ENCODE results near the gene ZFP3.

The ZFP3 gene

DNA sequence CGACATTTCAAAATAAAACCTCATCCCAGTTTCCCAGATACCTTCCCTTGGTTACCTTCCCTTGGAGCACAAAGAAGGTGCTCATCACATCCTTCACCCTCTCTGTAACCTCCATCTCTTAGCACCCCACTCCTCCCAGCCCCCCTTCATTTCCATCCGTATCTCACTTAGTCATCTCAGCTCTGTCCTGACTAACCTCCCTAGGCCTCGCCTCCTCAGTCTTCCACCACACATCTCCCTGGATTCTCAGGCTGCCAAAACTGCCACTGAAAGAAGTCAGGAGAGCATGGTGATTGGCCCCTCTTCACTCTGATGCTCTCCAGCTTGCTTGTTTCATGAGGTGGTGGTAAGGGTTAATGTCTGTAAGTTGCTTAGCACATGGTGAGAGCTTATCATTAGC lies 2.3 kb downstream of the ZFP3 start:
- no peak overlapping the region for H3K4me2 ChIP-seq (ENCODE audit: low read depth, low read length)
- TF ChIP-seq, protein P1, sequence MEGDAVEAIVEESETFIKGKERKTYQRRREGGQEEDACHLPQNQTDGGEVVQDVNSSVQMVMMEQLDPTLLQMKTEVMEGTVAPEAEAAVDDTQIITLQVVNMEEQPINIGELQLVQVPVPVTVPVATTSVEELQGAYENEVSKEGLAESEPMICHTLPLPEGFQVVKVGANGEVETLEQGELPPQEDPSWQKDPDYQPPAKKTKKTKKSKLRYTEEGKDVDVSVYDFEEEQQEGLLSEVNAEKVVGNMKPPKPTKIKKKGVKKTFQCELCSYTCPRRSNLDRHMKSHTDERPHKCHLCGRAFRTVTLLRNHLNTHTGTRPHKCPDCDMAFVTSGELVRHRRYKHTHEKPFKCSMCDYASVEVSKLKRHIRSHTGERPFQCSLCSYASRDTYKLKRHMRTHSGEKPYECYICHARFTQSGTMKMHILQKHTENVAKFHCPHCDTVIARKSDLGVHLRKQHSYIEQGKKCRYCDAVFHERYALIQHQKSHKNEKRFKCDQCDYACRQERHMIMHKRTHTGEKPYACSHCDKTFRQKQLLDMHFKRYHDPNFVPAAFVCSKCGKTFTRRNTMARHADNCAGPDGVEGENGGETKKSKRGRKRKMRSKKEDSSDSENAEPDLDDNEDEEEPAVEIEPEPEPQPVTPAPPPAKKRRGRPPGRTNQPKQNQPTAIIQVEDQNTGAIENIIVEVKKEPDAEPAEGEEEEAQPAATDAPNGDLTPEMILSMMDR (IDR thresholded peaks at IDR 0.05; ENCODE audit: low read length): no peak
- TF ChIP-seq EZH2 (optimal IDR thresholded peaks at IDR 0.05; ENCODE audit: low read depth, low read length): no peak
- no peak for TF ChIP-seq EZH2phosphoT487 (IDR thresholded peaks at IDR 0.05; ENCODE audit: low read length)
- H2AFZ ChIP-seq (ENCODE audit: low read length): no peak overlapping the region

DNA sequence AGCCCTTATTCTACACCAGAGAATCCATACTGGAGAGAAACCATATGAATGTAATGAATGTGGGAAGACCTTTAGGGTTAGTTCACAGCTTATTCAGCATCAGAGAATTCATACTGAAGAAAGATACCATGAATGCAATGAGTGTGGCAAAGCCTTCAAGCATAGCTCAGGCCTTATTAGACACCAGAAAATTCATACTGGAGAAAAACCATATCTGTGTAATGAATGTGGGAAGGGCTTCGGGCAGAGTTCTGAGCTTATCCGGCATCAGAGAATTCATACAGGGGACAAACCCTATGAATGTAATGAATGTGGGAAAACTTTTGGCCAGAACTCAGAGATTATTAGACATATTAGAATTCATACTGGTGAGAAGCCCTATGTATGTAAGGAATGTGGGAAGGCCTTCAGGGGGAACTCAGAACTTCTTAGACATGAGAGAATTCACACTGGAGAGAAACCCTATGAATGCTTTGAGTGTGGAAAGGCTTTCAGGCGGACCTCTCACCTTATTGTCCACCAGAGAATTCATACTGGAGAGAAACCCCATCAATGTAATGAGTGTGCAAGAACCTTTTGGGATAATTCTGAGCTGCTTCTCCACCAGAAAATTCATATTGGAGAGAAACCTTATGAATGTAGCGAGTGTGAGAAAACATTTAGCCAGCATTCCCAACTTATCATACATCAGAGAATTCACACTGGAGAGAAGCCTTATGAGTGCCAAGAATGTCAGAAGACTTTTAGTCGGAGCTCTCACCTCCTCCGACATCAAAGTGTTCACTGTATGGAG lies 14.1 kb downstream of the ZFP3 start:
- H4K20me1 ChIP-seq (ENCODE audit: insufficient read depth, low read length): no peaks in the 10 kb centered on the region
- H3K9ac ChIP-seq (ENCODE audit: low read length): no peak overlapping the region
- peaks cover 31% of the 10 kb centered on the region for H3K27me3 ChIP-seq (replicated peaks; ENCODE audit: insufficient read depth, low read length)
- H3K9me2 ChIP-seq (replicated peaks; ENCODE audit: insufficient read depth, low read length): no peaks in the 10 kb centered on the region
- no peak overlapping the region for H3K27ac ChIP-seq (ENCODE audit: low read length)
- no peaks in the 10 kb centered on the region for H3F3A ChIP-seq (ENCODE audit: insufficient read depth, low read length)
- no peaks in the 10 kb centered on the region for H3K79me2 ChIP-seq (ENCODE audit: low read length)
- H3K4me1 ChIP-seq (ENCODE audit: low read length): no peaks in the 10 kb centered on the region
- H2AFZ ChIP-seq (ENCODE audit: low read length): no peak overlapping the region
- no peak overlapping the region for H3K4me2 ChIP-seq (ENCODE audit: low read depth, low read length)
- H3K9me3 ChIP-seq (replicated peaks; ENCODE audit: insufficient read depth, low read length): no peaks in the 10 kb centered on the region
- TF ChIP-seq EZH2phosphoT487 (IDR thresholded peaks at IDR 0.05; ENCODE audit: low read length): no peak
- TF ChIP-seq, protein P1 (IDR thresholded peaks at IDR 0.05; ENCODE audit: low read length): no peak
- no peak for TF ChIP-seq EZH2 (optimal IDR thresholded peaks at IDR 0.05; ENCODE audit: low read depth, low read length)
- no peak overlapping the region for H3K4me3 ChIP-seq (ENCODE audit: low read length)
- no peak for DNase-seq
- no peaks in the 10 kb centered on the region for H3K36me3 ChIP-seq (replicated peaks; ENCODE audit: insufficient read depth, low read length)

More for the DNA sequence above, 2.3 kb downstream of the ZFP3 start:
- no peak for DNase-seq
- Histone ChIP-seq H4K20me1 (ENCODE audit: insufficient read depth, low read length) (no peaks in the 10 kb centered on the region), H3K79me2 (ENCODE audit: low read length) (no peaks in the 10 kb centered on the region), H3K27me3 (replicated peaks; ENCODE audit: insufficient read depth, low read length) (peaks cover 1% of the 10 kb centered on the region; the same call in 1 of the 2 replicates), H3K4me3 (ENCODE audit: low read length) (no peak overlapping the region), H3K27ac (ENCODE audit: low read length) (no peak overlapping the region), H3F3A (ENCODE audit: insufficient read depth, low read length) (no peaks in the 10 kb centered on the region), H3K9me3 (replicated peaks; ENCODE audit: insufficient read depth, low read length) (no peaks in the 10 kb centered on the region), H3K36me3 (replicated peaks; ENCODE audit: insufficient read depth, low read length) (no peaks in the 10 kb centered on the region), H3K9me2 (replicated peaks; ENCODE audit: insufficient read depth, low read length) (no peaks in the 10 kb centered on the region), H3K4me1 (ENCODE audit: low read length) (no peaks in the 10 kb centered on the region), H3K9ac (ENCODE audit: low read length) (no peak overlapping the region)

DNA sequence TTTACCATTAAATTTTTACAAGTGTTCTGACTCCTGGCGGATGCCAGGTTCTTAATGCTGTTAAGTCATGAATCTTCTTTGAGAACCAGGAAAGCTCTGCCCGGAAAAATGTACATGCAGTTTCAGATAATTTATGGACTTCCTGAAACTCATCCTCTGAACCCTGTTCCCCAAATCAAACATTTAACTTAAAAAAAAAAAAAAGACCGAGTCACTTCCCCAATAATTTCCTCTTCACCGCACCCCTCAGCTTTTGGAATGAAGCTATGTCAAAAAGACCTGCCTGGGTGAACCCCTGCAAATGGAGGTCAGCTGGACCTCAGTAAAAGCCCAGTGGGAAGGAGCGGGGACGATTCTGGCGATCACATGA lies 18.4 kb downstream of the ZFP3 start:
- H3K36me3 ChIP-seq (replicated peaks; ENCODE audit: insufficient read depth, low read length): no peaks in the 10 kb centered on the region
- H4K20me1 ChIP-seq (ENCODE audit: insufficient read depth, low read length): no peaks in the 10 kb centered on the region
- no peaks in the 10 kb centered on the region for H3F3A ChIP-seq (ENCODE audit: insufficient read depth, low read length)
- no peak overlapping the region for H3K27ac ChIP-seq (ENCODE audit: low read length)
- no peaks in the 10 kb centered on the region for H3K9me2 ChIP-seq (replicated peaks; ENCODE audit: insufficient read depth, low read length)
- H3K27me3 ChIP-seq (replicated peaks; ENCODE audit: insufficient read depth, low read length): peaks cover 28% of the 10 kb centered on the region
- H3K4me1 ChIP-seq (ENCODE audit: low read length): no peaks in the 10 kb centered on the region
- H3K9me3 ChIP-seq (replicated peaks; ENCODE audit: insufficient read depth, low read length): no peaks in the 10 kb centered on the region
- no peak overlapping the region for H3K4me3 ChIP-seq (ENCODE audit: low read length)
- DNase-seq: no peak
- no peaks in the 10 kb centered on the region for H3K79me2 ChIP-seq (ENCODE audit: low read length)
- no peak overlapping the region for H2AFZ ChIP-seq (ENCODE audit: low read length)
- no peak overlapping the region for H3K4me2 ChIP-seq (ENCODE audit: low read depth, low read length)
- no peak for TF ChIP-seq EZH2 (optimal IDR thresholded peaks at IDR 0.05; ENCODE audit: low read depth, low read length)
- TF ChIP-seq, protein P1 (IDR thresholded peaks at IDR 0.05; ENCODE audit: low read length): no peak
- TF ChIP-seq EZH2phosphoT487 (IDR thresholded peaks at IDR 0.05; ENCODE audit: low read length): no peak
- H3K9ac ChIP-seq (ENCODE audit: low read length): no peak overlapping the region
